ENCODE measurements around the gene ARHGAP42.

DNA sequence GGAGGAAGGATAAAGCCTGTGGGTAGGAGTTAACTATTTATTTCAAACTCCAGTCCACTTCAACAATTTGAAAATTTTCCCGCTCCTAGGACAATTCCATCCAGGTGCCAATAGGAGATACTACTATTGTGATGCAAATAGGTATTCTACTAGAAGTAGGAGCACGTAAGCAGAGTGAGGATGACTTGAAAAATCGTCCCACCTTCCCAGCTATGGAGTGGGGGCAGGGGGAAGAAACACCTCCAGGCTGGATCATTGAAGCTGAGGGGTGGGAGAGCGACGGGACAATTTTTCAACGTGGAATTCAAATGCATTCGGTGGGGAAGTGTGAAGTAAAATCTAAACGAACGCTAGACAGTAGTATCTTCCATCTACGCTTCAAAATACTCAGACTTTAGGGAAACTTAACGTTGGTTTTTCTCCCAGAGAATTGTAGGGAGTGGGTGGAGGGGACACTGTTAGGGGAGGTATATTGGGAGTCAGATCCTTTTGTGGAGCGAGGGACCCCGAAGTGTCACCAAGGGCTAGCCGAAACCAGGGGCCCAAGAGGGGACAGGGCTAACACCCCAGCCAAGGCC lies 523 bp upstream of the ARHGAP42 start:
- TF ChIP-seq CTCF (IDR thresholded peaks at IDR 0.05): no peak
- TF ChIP-seq POLR2A (IDR thresholded peaks at IDR 0.05): no peak
